GM23338 (cell line): ENCODE data around the gene FUT3.

Experiments
- CREB1 ChIP-seq: fragments of 250-450 bp; sonication (Bioruptor Pico); IDR thresholded peaks from 2 replicates; pipeline ENCODE4 v1.5.0; 2020; ENCODE audit warnings: low read depth, mild to moderate bottlenecking, moderate library complexity
- EZH2 ChIP-seq: fragments of 200-600 bp; sonication (generic); IDR thresholded peaks from one replicate; pipeline ENCODE4 v1.8.0; 2017; ENCODE audit warnings: antibody characterized with exemption, mild to moderate bottlenecking, low read depth; ENCODE audit not compliant: unreplicated experiment
- EZH2phosphoT487 ChIP-seq: fragments of 200-600 bp; sonication (generic); IDR thresholded peaks from one replicate; pipeline ENCODE4 v1.8.1; 2018; ENCODE audit warnings: antibody characterized with exemption; ENCODE audit not compliant: unreplicated experiment
- JUNB ChIP-seq: IDR thresholded peaks from one replicate; pipeline ENCODE4 v1.6.1; 2016; ENCODE audit warnings: antibody characterized with exemption; ENCODE audit not compliant: unreplicated experiment
- NANOG ChIP-seq: IDR thresholded peaks from 2 replicates; pipeline ENCODE4 v1.6.1; 2016; ENCODE audit warnings: antibody characterized with exemption, borderline replicate concordance
- POLR2AphosphoS5 ChIP-seq: IDR thresholded peaks from 2 replicates; pipeline ENCODE4 v1.6.1; 2016; ENCODE audit warnings: antibody characterized with exemption, low read depth
- STAT1 ChIP-seq: IDR thresholded peaks from one replicate; pipeline ENCODE4 v1.6.1; 2016; ENCODE audit warnings: antibody characterized with exemption; ENCODE audit not compliant: unreplicated experiment
- ZNF114 ChIP-seq: fragments of 250-450 bp; sonication (Bioruptor Pico); IDR thresholded peaks from 2 replicates; pipeline ENCODE4 v1.5.0; 2020; ENCODE audit warnings: mild to moderate bottlenecking, moderate library complexity
- ZNF331 ChIP-seq: fragments of 250-450 bp; sonication (Bioruptor Pico); IDR thresholded peaks from 2 replicates; pipeline ENCODE4 v1.5.0; 2020; ENCODE audit warnings: low read depth, mild to moderate bottlenecking, moderate library complexity
- TF ChIP-seq, protein P1 (sequence below), 2 experiments: fragments of 200-600 bp in 1 of 2; sonication (generic) in 1 of 2; conservative IDR thresholded peaks; 2 replicates each; pipeline versions ENCODE4 v1.5.1 to v1.6.1; 2016 to 2017; ENCODE audit warnings: antibody characterized with exemption in 2 of 2, low read depth in 2 of 2, mild to moderate bottlenecking in 2 of 2, moderate library complexity in 1 of 2
- TF ChIP-seq, protein P2 (sequence below): fragments of 250-450 bp; sonication (Bioruptor Pico); IDR thresholded peaks from 2 replicates; pipeline ENCODE4 v1.5.0; 2020; ENCODE audit warnings: mild to moderate bottlenecking, moderate library complexity
- TF ChIP-seq, protein P3 (sequence below): IDR thresholded peaks from one replicate; pipeline ENCODE4 v1.6.1; 2018; ENCODE audit warnings: antibody characterized with exemption; ENCODE audit not compliant: unreplicated experiment
- TF ChIP-seq, protein P4 (sequence below): IDR thresholded peaks from 2 replicates; pipeline ENCODE4 v1.6.1; 2016; ENCODE audit warnings: antibody characterized with exemption

DNA sequence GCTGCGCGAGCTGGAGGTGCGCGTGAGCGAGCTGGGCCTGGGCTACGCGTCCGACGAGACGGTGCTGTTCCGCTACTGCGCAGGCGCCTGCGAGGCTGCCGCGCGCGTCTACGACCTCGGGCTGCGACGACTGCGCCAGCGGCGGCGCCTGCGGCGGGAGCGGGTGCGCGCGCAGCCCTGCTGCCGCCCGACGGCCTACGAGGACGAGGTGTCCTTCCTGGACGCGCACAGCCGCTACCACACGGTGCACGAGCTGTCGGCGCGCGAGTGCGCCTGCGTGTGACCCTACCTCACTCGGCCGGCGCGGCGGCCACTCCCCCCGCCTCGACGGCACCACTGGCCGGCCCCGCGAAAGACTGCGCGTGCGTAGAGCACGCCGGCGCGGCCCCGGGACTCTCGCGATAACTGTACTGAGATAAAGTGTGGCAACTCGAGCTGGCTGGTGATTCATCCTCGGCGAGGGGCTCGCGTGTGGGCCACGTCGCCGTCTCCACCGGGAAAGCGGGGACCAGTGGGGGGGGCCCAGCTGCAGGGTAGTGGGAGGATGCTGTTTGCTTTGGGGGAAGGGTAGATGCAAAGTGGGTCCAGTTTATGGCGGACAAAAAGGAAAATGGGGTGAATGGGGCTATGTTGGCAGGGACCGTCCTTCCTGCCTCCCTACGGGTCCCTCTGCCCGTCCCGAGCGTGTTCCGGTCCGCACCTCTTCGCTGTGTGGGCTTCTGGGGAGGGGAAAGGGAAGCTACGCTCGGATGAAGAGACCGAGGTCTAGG, 23.2 kb downstream of the FUT3 start:
- TF ChIP-seq, protein P1, sequence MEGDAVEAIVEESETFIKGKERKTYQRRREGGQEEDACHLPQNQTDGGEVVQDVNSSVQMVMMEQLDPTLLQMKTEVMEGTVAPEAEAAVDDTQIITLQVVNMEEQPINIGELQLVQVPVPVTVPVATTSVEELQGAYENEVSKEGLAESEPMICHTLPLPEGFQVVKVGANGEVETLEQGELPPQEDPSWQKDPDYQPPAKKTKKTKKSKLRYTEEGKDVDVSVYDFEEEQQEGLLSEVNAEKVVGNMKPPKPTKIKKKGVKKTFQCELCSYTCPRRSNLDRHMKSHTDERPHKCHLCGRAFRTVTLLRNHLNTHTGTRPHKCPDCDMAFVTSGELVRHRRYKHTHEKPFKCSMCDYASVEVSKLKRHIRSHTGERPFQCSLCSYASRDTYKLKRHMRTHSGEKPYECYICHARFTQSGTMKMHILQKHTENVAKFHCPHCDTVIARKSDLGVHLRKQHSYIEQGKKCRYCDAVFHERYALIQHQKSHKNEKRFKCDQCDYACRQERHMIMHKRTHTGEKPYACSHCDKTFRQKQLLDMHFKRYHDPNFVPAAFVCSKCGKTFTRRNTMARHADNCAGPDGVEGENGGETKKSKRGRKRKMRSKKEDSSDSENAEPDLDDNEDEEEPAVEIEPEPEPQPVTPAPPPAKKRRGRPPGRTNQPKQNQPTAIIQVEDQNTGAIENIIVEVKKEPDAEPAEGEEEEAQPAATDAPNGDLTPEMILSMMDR (conservative IDR thresholded peaks at IDR 0.05; ENCODE audit: low read depth in 2 of 2), result no peak
- TF ChIP-seq, protein P2, sequence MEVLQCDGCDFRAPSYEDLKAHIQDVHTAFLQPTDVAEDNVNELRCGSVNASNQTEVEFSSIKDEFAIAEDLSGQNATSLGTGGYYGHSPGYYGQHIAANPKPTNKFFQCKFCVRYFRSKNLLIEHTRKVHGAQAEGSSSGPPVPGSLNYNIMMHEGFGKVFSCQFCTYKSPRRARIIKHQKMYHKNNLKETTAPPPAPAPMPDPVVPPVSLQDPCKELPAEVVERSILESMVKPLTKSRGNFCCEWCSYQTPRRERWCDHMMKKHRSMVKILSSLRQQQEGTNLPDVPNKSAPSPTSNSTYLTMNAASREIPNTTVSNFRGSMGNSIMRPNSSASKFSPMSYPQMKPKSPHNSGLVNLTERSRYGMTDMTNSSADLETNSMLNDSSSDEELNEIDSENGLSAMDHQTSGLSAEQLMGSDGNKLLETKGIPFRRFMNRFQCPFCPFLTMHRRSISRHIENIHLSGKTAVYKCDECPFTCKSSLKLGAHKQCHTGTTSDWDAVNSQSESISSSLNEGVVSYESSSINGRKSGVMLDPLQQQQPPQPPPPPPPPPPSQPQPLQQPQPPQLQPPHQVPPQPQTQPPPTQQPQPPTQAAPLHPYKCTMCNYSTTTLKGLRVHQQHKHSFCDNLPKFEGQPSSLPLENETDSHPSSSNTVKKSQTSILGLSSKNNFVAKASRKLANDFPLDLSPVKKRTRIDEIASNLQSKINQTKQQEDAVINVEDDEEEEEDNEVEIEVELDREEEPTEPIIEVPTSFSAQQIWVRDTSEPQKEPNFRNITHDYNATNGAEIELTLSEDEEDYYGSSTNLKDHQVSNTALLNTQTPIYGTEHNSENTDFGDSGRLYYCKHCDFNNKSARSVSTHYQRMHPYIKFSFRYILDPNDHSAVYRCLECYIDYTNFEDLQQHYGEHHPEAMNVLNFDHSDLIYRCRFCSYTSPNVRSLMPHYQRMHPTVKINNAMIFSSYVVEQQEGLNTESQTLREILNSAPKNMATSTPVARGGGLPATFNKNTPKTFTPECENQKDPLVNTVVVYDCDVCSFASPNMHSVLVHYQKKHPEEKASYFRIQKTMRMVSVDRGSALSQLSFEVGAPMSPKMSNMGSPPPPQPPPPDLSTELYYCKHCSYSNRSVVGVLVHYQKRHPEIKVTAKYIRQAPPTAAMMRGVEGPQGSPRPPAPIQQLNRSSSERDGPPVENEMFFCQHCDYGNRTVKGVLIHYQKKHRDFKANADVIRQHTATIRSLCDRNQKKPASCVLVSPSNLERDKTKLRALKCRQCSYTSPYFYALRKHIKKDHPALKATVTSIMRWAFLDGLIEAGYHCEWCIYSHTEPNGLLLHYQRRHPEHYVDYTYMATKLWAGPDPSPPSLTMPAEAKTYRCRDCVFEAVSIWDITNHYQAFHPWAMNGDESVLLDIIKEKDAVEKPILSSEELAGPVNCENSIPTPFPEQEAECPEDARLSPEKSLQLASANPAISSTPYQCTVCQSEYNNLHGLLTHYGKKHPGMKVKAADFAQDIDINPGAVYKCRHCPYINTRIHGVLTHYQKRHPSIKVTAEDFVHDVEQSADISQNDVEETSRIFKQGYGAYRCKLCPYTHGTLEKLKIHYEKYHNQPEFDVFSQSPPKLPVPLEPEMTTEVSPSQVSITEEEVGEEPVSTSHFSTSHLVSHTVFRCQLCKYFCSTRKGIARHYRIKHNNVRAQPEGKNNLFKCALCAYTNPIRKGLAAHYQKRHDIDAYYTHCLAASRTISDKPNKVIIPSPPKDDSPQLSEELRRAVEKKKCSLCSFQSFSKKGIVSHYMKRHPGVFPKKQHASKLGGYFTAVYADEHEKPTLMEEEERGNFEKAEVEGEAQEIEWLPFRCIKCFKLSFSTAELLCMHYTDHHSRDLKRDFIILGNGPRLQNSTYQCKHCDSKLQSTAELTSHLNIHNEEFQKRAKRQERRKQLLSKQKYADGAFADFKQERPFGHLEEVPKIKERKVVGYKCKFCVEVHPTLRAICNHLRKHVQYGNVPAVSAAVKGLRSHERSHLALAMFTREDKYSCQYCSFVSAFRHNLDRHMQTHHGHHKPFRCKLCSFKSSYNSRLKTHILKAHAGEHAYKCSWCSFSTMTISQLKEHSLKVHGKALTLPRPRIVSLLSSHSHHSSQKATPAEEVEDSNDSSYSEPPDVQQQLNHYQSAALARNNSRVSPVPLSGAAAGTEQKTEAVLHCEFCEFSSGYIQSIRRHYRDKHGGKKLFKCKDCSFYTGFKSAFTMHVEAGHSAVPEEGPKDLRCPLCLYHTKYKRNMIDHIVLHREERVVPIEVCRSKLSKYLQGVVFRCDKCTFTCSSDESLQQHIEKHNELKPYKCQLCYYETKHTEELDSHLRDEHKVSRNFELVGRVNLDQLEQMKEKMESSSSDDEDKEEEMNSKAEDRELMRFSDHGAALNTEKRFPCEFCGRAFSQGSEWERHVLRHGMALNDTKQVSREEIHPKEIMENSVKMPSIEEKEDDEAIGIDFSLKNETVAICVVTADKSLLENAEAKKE (CRISPR knock-in tag), result no peak
- peak; percentile 97 for TF ChIP-seq POLR2AphosphoS5
- TF ChIP-seq CREB1, result peak; percentile 80
- TF ChIP-seq EZH2, result no peak
- TF ChIP-seq EZH2phosphoT487, result no peak
- no peak for TF ChIP-seq ZNF114 (CRISPR knock-in tag)
- TF ChIP-seq, protein P3, sequence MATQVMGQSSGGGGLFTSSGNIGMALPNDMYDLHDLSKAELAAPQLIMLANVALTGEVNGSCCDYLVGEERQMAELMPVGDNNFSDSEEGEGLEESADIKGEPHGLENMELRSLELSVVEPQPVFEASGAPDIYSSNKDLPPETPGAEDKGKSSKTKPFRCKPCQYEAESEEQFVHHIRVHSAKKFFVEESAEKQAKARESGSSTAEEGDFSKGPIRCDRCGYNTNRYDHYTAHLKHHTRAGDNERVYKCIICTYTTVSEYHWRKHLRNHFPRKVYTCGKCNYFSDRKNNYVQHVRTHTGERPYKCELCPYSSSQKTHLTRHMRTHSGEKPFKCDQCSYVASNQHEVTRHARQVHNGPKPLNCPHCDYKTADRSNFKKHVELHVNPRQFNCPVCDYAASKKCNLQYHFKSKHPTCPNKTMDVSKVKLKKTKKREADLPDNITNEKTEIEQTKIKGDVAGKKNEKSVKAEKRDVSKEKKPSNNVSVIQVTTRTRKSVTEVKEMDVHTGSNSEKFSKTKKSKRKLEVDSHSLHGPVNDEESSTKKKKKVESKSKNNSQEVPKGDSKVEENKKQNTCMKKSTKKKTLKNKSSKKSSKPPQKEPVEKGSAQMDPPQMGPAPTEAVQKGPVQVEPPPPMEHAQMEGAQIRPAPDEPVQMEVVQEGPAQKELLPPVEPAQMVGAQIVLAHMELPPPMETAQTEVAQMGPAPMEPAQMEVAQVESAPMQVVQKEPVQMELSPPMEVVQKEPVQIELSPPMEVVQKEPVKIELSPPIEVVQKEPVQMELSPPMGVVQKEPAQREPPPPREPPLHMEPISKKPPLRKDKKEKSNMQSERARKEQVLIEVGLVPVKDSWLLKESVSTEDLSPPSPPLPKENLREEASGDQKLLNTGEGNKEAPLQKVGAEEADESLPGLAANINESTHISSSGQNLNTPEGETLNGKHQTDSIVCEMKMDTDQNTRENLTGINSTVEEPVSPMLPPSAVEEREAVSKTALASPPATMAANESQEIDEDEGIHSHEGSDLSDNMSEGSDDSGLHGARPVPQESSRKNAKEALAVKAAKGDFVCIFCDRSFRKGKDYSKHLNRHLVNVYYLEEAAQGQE, result no peak
- no peak for TF ChIP-seq JUNB
- TF ChIP-seq ZNF331 (CRISPR knock-in tag), result no peak
- TF ChIP-seq, protein P4, sequence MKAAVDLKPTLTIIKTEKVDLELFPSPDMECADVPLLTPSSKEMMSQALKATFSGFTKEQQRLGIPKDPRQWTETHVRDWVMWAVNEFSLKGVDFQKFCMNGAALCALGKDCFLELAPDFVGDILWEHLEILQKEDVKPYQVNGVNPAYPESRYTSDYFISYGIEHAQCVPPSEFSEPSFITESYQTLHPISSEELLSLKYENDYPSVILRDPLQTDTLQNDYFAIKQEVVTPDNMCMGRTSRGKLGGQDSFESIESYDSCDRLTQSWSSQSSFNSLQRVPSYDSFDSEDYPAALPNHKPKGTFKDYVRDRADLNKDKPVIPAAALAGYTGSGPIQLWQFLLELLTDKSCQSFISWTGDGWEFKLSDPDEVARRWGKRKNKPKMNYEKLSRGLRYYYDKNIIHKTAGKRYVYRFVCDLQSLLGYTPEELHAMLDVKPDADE, result 0 out of 2 replicates have a peak, but pooled peaks have one; percentile 16
- no peak for TF ChIP-seq NANOG
- TF ChIP-seq STAT1, result no peak
